HG03064 (cell line): Measurements from ENCODE around the gene NCAPD2.
"Not testable (repeated sequence)": the region's sequence is repeated elsewhere in the genome, so short reads cannot be mapped to it uniquely, and the experiment has no call there.

Source experiments
- ATAC-seq: cut with Tn5 transposase; IDR thresholded peaks from one replicate; pipeline ENCODE4 v1.9.1; 2021; ENCODE audit warnings: low read depth; ENCODE audit not compliant: unreplicated experiment

The NCAPD2 gene

GRCh38 chr12:6548966-6549683 is 55.2 kb downstream of the NCAPD2 start:
- ATAC-seq: no peak

GRCh38 chr12:6549684-6550151 is 55.8 kb downstream of the NCAPD2 start:
- no peak for ATAC-seq

GRCh38 chr12:6550294-6551062 is 56.6 kb downstream of the NCAPD2 start:
- ATAC-seq: no peak

- no peak for ATAC-seq
Measured at GRCh38 chr12:6551063-6551461, 57.2 kb downstream of the NCAPD2 start.

GRCh38 chr12:6551496-6552139 is 57.7 kb downstream of the NCAPD2 start:
- ATAC-seq: no peak

GRCh38 chr12:6552140-6552551 is 58.2 kb downstream of the NCAPD2 start:
- ATAC-seq: no peak

GRCh38 chr12:6553051-6553868 is 59.4 kb downstream of the NCAPD2 start:
- no peak for ATAC-seq

- no peak for ATAC-seq
Measured at GRCh38 chr12:6554168-6555017, 60.5 kb downstream of the NCAPD2 start.

GRCh38 chr12:6555018-6555691 is 61.3 kb downstream of the NCAPD2 start:
- ATAC-seq: peak; percentile 21

- not testable (repeated sequence) for ATAC-seq
Measured at GRCh38 chr12:6556496-6556817, 62.6 kb downstream of the NCAPD2 start.

GRCh38 chr12:6556857-6557256 is 63.0 kb downstream of the NCAPD2 start:
- ATAC-seq: no peak

GRCh38 chr12:6558014-6558760 is 64.3 kb downstream of the NCAPD2 start:
- not testable (repeated sequence) for ATAC-seq

- ATAC-seq: no peak
Measured at GRCh38 chr12:6559500-6559899, 65.6 kb downstream of the NCAPD2 start.

GRCh38 chr12:6560501-6561205 is 66.8 kb downstream of the NCAPD2 start:
- ATAC-seq: no peak

- ATAC-seq: no peak
Measured at GRCh38 chr12:6562881-6563280, 69.0 kb downstream of the NCAPD2 start.

GRCh38 chr12:6563448-6564050 is 69.6 kb downstream of the NCAPD2 start:
- no peak for ATAC-seq

GRCh38 chr12:6567112-6567670 is 73.3 kb downstream of the NCAPD2 start:
- ATAC-seq: no peak
